SK-N-SH (cell line): ENCODE results near the gene MAGEA2B.
"Not testable (repeated sequence)": the region's sequence is repeated elsewhere in the genome, so short reads cannot be mapped to it uniquely, and the experiment has no call there.

Experiments used
- EP300 ChIP-seq, 2 experiments: IDR thresholded peaks; 2 replicates each; pipeline versions ENCODE4 v1.4.0 to v1.6.1; 2012; ENCODE audit warnings: borderline replicate concordance in 1 of 2, low read depth in 1 of 2, low read length in 1 of 2
- FOXJ3 ChIP-seq: sonication (generic); formaldehyde crosslinking; IDR thresholded peaks from 2 replicates; pipeline ENCODE4 v1.5.1; 2020; ENCODE audit warnings: mild to moderate bottlenecking, missing genetic modification reagents
- GABPA ChIP-seq: IDR thresholded peaks from 2 replicates; pipeline ENCODE4 v1.4.0; 2012; ENCODE audit warnings: low read depth, mild to moderate bottlenecking
- GATA2 ChIP-seq: sonication (generic); formaldehyde crosslinking; IDR thresholded peaks from 2 replicates; pipeline ENCODE4 v1.5.0; 2020; ENCODE audit warnings: mild to moderate bottlenecking, missing genetic modification reagents
- IRF3 ChIP-seq: fragments of 150-350 bp; IDR thresholded peaks from 2 replicates; pipeline ENCODE4 v1.6.1; 2016; ENCODE audit warnings: mild to moderate bottlenecking, low read depth, low read length
- MXI1 ChIP-seq: IDR thresholded peaks from 2 replicates; pipeline ENCODE4 v1.6.1; 2012; ENCODE audit warnings: mild to moderate bottlenecking, low read depth, low read length, improper control_type of control experiment
- POLR2AphosphoS5 ChIP-seq: IDR thresholded peaks from 2 replicates; pipeline ENCODE4 v1.6.1; 2012; ENCODE audit warnings: low read depth, low read length
- RFX5 ChIP-seq: IDR thresholded peaks from 2 replicates; pipeline ENCODE4 v1.6.1; 2012; ENCODE audit warnings: mild to moderate bottlenecking, improper control_type of control experiment, low read length
- SIN3A ChIP-seq: IDR thresholded peaks from 2 replicates; pipeline ENCODE4 v1.6.1; 2012; ENCODE audit warnings: low read depth, mild to moderate bottlenecking, low read length, moderate library complexity, borderline replicate concordance
- TAF1 ChIP-seq: IDR thresholded peaks from 2 replicates; pipeline ENCODE4 v1.6.1; 2012; ENCODE audit warnings: low read depth, mild to moderate bottlenecking, low read length, moderate library complexity, borderline replicate concordance
- TCF12 ChIP-seq: IDR thresholded peaks from 2 replicates; pipeline ENCODE4 v1.4.0; 2012
- TF ChIP-seq, protein P1 (sequence below): fragments of 200-600 bp; sonication (generic); IDR thresholded peaks from 2 replicates; pipeline ENCODE4 v1.6.1; 2017; ENCODE audit warnings: antibody characterized with exemption, mild to moderate bottlenecking, moderate library complexity
- TF ChIP-seq, protein P2 (sequence below): fragments of 150-350 bp; IDR thresholded peaks from 2 replicates; pipeline ENCODE4 v1.6.1; 2017; ENCODE audit warnings: antibody characterized with exemption, low read length, low read depth, borderline replicate concordance
- TF ChIP-seq, protein P3 (sequence below): IDR thresholded peaks from 2 replicates; pipeline ENCODE4 v1.4.0; 2012; ENCODE audit warnings: low read depth

- TF ChIP-seq, protein P1, sequence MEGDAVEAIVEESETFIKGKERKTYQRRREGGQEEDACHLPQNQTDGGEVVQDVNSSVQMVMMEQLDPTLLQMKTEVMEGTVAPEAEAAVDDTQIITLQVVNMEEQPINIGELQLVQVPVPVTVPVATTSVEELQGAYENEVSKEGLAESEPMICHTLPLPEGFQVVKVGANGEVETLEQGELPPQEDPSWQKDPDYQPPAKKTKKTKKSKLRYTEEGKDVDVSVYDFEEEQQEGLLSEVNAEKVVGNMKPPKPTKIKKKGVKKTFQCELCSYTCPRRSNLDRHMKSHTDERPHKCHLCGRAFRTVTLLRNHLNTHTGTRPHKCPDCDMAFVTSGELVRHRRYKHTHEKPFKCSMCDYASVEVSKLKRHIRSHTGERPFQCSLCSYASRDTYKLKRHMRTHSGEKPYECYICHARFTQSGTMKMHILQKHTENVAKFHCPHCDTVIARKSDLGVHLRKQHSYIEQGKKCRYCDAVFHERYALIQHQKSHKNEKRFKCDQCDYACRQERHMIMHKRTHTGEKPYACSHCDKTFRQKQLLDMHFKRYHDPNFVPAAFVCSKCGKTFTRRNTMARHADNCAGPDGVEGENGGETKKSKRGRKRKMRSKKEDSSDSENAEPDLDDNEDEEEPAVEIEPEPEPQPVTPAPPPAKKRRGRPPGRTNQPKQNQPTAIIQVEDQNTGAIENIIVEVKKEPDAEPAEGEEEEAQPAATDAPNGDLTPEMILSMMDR = not testable (repeated sequence)
- not testable (repeated sequence) for TF ChIP-seq GABPA; GATA2 (CRISPR knock-in tag); RFX5; TCF12; MXI1; TAF1; EP300 (IDR thresholded peaks at IDR 0.05; ENCODE audit: borderline replicate concordance in 1 of 2, low read depth in 1 of 2, low read length in 1 of 2); POLR2AphosphoS5; FOXJ3 (CRISPR knock-in tag); SIN3A; IRF3
- TF ChIP-seq, protein P2, sequence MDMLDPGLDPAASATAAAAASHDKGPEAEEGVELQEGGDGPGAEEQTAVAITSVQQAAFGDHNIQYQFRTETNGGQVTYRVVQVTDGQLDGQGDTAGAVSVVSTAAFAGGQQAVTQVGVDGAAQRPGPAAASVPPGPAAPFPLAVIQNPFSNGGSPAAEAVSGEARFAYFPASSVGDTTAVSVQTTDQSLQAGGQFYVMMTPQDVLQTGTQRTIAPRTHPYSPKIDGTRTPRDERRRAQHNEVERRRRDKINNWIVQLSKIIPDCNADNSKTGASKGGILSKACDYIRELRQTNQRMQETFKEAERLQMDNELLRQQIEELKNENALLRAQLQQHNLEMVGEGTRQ = not testable (repeated sequence)
- TF ChIP-seq, protein P3, sequence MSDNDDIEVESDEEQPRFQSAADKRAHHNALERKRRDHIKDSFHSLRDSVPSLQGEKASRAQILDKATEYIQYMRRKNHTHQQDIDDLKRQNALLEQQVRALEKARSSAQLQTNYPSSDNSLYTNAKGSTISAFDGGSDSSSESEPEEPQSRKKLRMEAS = not testable (repeated sequence)
These were observed at the start of gene MAGEA2B for GRCh38 chrX:152713815-152714787.
